Middle frontal gyrus (tissue), 1 donor: ENCODE measurements around the gene UVRAG.

Source experiments
- DNase-seq: peaks from one replicate; pipeline ENCODE4 v3.0.0-alpha.2; 2015; ENCODE audit warnings: low spot score; ENCODE audit errors: extremely low spot score

UVRAG gene

GRCh38 chr11:76188873-76189272, 373.9 kb downstream of the UVRAG start:
- no peak for DNase-seq

GRCh38 chr11:76189682-76190081, 374.7 kb downstream of the UVRAG start:
- DNase-seq, result no peak

DNA sequence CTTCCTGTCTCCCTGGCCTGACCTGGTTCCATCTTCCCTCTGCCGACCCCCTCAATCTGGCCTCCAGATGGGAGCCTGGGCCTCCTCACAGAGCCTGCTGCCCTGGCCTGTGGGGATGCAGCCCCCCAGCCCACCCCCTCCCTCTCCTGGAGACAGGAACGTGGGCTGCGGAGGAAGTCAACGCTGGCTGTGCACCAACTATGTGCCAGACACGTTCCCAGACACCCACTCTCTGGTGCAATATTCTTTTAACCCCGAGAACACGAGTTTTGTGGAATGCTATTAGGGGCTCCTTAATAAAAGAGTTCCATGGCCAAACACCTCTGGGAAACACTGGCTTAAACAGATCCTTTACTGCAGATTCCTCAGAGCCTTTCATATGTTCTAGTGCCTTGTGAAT, 375.4 kb downstream of the UVRAG start:
- no peak for DNase-seq
